GM12874 (cell line): ENCODE data around the gene MAP1LC3B.

Source experiments
- CTCF ChIP-seq: IDR thresholded peaks from 2 replicates; pipeline ENCODE4 v1.5.1; 2011; ENCODE audit warnings: low read depth, mild to moderate bottlenecking, control low read depth, low read length, moderate library complexity; ENCODE audit not compliant: insufficient read depth

The MAP1LC3B gene

GRCh38 chr16:87443016-87443415 is 50.9 kb downstream of the MAP1LC3B start:
- no peak for TF ChIP-seq CTCF

- TF ChIP-seq CTCF = no peak
These were observed 51.8 kb downstream of the MAP1LC3B start for GRCh38 chr16:87443964-87444363.

- no peak for TF ChIP-seq CTCF
These were observed 53.4 kb downstream of the MAP1LC3B start for GRCh38 chr16:87445486-87445885.

GRCh38 chr16:87446479-87446878 is 54.3 kb downstream of the MAP1LC3B start:
- no peak for TF ChIP-seq CTCF

GRCh38 chr16:87447323-87447722 is 55.2 kb downstream of the MAP1LC3B start:
- TF ChIP-seq CTCF = no peak

- no peak for TF ChIP-seq CTCF
These were observed 56.7 kb downstream of the MAP1LC3B start for GRCh38 chr16:87448866-87449265.

- no peak for TF ChIP-seq CTCF
These were observed 59.6 kb downstream of the MAP1LC3B start for GRCh38 chr16:87451563-87452210.
